ENCODE data around the gene BBLN.

GRCh38 chr9:128208946-128209669, 49.0 kb downstream of the BBLN start:
- TF ChIP-seq CTCF (IDR thresholded peaks at IDR 0.05; ENCODE audit: insufficient read depth, low read depth, low read length) (no peak), EZH2 (IDR thresholded peaks at IDR 0.05; ENCODE audit: insufficient read depth, low read length) (no peak)

All from astrocyte (in vitro differentiated cells and primary cell).